Neural progenitor cell (in vitro differentiated cells): ENCODE measurements around the gene FOXG1. TPM values are rescaled to one million over a fixed set of nuclear protein-coding genes. Genes with fewer than 3 reads are reported as not detected.
A peak's percentile ranks its signal among the peaks of the same experiment; 100 is the strongest.

Source experiments
- DNase-seq: peaks from one replicate; pipeline ENCODE4 v3.0.0-alpha.2; 2016; ENCODE audit warnings: low spot score
- H2AFZ ChIP-seq: fragments of 200-600 bp; sonication (generic); replicated peaks from 2 replicates; pipeline ENCODE4 v1.6.1; 2016; ENCODE audit warnings: antibody characterized with exemption
- H3F3A ChIP-seq: fragments of 200-600 bp; sonication (generic); 2 replicates; pipeline ENCODE4 v1.6.1; 2016; ENCODE audit warnings: antibody characterized with exemption, low read depth
- H3K27ac ChIP-seq: fragments of 200-600 bp; sonication (generic); 2 replicates; pipeline ENCODE4 v1.5.1; 2016; ENCODE audit warnings: mild to moderate bottlenecking
- H3K27me3 ChIP-seq: fragments of 200-600 bp; sonication (generic); 2 replicates; pipeline ENCODE4 v1.6.1; 2016; ENCODE audit warnings: mild to moderate bottlenecking, moderate library complexity
- H3K36me3 ChIP-seq: fragments of 200-600 bp; sonication (generic); 2 replicates; pipeline ENCODE4 v1.5.1; 2016
- H3K4me1 ChIP-seq: fragments of 200-600 bp; sonication (generic); 2 replicates; pipeline ENCODE4 v1.6.1; 2016; ENCODE audit warnings: mixed run types
- H3K4me2 ChIP-seq: fragments of 200-600 bp; sonication (generic); 2 replicates; pipeline ENCODE4 v1.6.1; 2016
- H3K4me3 ChIP-seq: fragments of 200-600 bp; sonication (generic); 2 replicates; pipeline ENCODE4 v1.5.1; 2016
- H3K79me2 ChIP-seq: fragments of 200-600 bp; sonication (generic); 2 replicates; pipeline ENCODE4 v1.6.1; 2016; ENCODE audit warnings: low read depth
- H3K9ac ChIP-seq: fragments of 200-600 bp; sonication (generic); 2 replicates; pipeline ENCODE4 v1.6.1; 2016
- H3K9me3 ChIP-seq: fragments of 200-600 bp; sonication (generic); 2 replicates; pipeline ENCODE4 v1.5.1; 2016; ENCODE audit warnings: low read depth
- H4K20me1 ChIP-seq: fragments of 200-600 bp; sonication (generic); 2 replicates; pipeline ENCODE4 v1.6.1; 2016; ENCODE audit warnings: low read depth
- H3K27ac Mint-ChIP-seq: 3 replicates; pipeline ENCODE4 v1.8.0; 2021; ENCODE audit warnings: mixed read lengths
- H3K27me3 Mint-ChIP-seq: 2 replicates; pipeline ENCODE4 v1.8.0; 2022; ENCODE audit warnings: low read depth, mild to moderate bottlenecking, inconsistent platforms, moderate library complexity, mixed read lengths; ENCODE audit not compliant: insufficient read depth
- H3K36me3 Mint-ChIP-seq: 3 replicates; pipeline ENCODE4 v1.8.0; 2021; ENCODE audit warnings: mixed read lengths
- H3K4me1 Mint-ChIP-seq: 3 replicates; pipeline ENCODE4 v1.8.0; 2021; ENCODE audit warnings: mixed read lengths
- H3K4me3 Mint-ChIP-seq: 3 replicates; pipeline ENCODE4 v1.8.0; 2021; ENCODE audit warnings: mild to moderate bottlenecking, moderate library complexity, mixed read lengths
- H3K9me3 Mint-ChIP-seq: 3 replicates; pipeline ENCODE4 v1.8.0; 2020; ENCODE audit warnings: mixed read lengths
- CTCF ChIP-seq: fragments of 200-600 bp; sonication (generic); IDR thresholded peaks from 2 replicates; pipeline ENCODE4 v1.5.1; 2017; ENCODE audit warnings: antibody characterized with exemption, mild to moderate bottlenecking
- EZH2 ChIP-seq: fragments of 200-600 bp; sonication (generic); IDR thresholded peaks from 2 replicates; pipeline ENCODE4 v1.6.1; 2017; ENCODE audit warnings: antibody characterized with exemption, mild to moderate bottlenecking, moderate library complexity
- EZH2phosphoT487 ChIP-seq: fragments of 200-600 bp; sonication (generic); IDR thresholded peaks from 2 replicates; pipeline ENCODE4 v1.6.1; 2017; ENCODE audit warnings: antibody characterized with exemption
- total RNA-seq: library from RNA; depleted of rRNA; stranded (reverse); fragments of >200 nt; gene quantifications from 2 replicates; pipeline ENCODE4 v1.2.3, GENCODE V29; 2015; ENCODE audit warnings: low replicate concordance

Gene FOXG1
- total RNA-seq, 1 donor from 2014 or later = 0.69 TPM

- peaks cover 28% of the 10 kb centered on the region for H4K20me1 ChIP-seq
- H3K9ac ChIP-seq = no peak overlapping the region
- peaks cover 84% of the 10 kb centered on the region for H3K27me3 Mint-ChIP-seq
- H3K36me3 ChIP-seq = no peaks in the 10 kb centered on the region
- H3K36me3 Mint-ChIP-seq = no peaks in the 10 kb centered on the region
- peak overlapping the region; percentile 14 for H3K4me3 ChIP-seq
- peak overlapping the region; percentile 61 for H3K4me3 Mint-ChIP-seq
- H3K9me3 ChIP-seq = no peaks in the 10 kb centered on the region
- H3K9me3 Mint-ChIP-seq = no peaks in the 10 kb centered on the region
- H3K4me1 ChIP-seq = peaks cover 14% of the 10 kb centered on the region
- TF ChIP-seq EZH2 (no peak), EZH2phosphoT487 (no peak), CTCF (no peak)
- H3K4me1 Mint-ChIP-seq = peaks cover 44% of the 10 kb centered on the region
- no peak overlapping the region for H3K27ac ChIP-seq
- H2AFZ ChIP-seq = no peak overlapping the region
- peaks cover 25% of the 10 kb centered on the region for H3F3A ChIP-seq
- no peak for DNase-seq
- H3K27me3 ChIP-seq = peaks cover 100% of the 10 kb centered on the region
- H3K27ac Mint-ChIP-seq = no peak overlapping the region
- H3K79me2 ChIP-seq = no peaks in the 10 kb centered on the region
- H3K4me2 ChIP-seq = peak overlapping the region; percentile 24
Measured at GRCh38 chr14:28777471-28778137, 11.0 kb downstream of the FOXG1 start.

GRCh38 chr14:28778138-28779117 is 11.8 kb downstream of the FOXG1 start:
- peak overlapping the region; percentile 14 for H3K4me3 ChIP-seq
- Mint-ChIP-seq H3K4me1 (peaks cover 43% of the 10 kb centered on the region), H3K27me3 (peaks cover 80% of the 10 kb centered on the region)

GRCh38 chr14:28779456-28779855 is 12.9 kb downstream of the FOXG1 start:
- Histone ChIP-seq H2AFZ (no peak overlapping the region), H3K27me3 (peaks cover 100% of the 10 kb centered on the region), H3K36me3 (no peaks in the 10 kb centered on the region), H3K9me3 (no peaks in the 10 kb centered on the region), H3K27ac (no peak overlapping the region), H3K9ac (no peak overlapping the region), H3K79me2 (no peaks in the 10 kb centered on the region), H4K20me1 (peaks cover 17% of the 10 kb centered on the region), H3K4me3 (no peak overlapping the region), H3K4me2 (no peak overlapping the region), H3K4me1 (peaks cover 14% of the 10 kb centered on the region), H3F3A (peaks cover 18% of the 10 kb centered on the region)
- TF ChIP-seq CTCF = no peak
- TF ChIP-seq EZH2 = no peak
- TF ChIP-seq EZH2phosphoT487 = no peak
- no peak for DNase-seq
- Mint-ChIP-seq H3K36me3 (no peaks in the 10 kb centered on the region), H3K4me3 (no peak overlapping the region), H3K9me3 (no peaks in the 10 kb centered on the region), H3K27ac (no peak overlapping the region), H3K4me1 (peaks cover 46% of the 10 kb centered on the region), H3K27me3 (peaks cover 78% of the 10 kb centered on the region)

More at GRCh38 chr14:28778138-28779117, 11.8 kb downstream of the FOXG1 start:
- Histone ChIP-seq H3K9ac (no peak overlapping the region), H2AFZ (no peak overlapping the region), H3K27ac (no peak overlapping the region), H3F3A (peaks cover 25% of the 10 kb centered on the region), H3K79me2 (no peaks in the 10 kb centered on the region), H3K9me3 (no peaks in the 10 kb centered on the region), H3K4me1 (peaks cover 14% of the 10 kb centered on the region), H4K20me1 (peaks cover 20% of the 10 kb centered on the region), H3K4me2 (peak overlapping the region; percentile 24), H3K36me3 (no peaks in the 10 kb centered on the region), H3K27me3 (peaks cover 100% of the 10 kb centered on the region)
- no peak overlapping the region for H3K27ac Mint-ChIP-seq
- H3K36me3 Mint-ChIP-seq = no peaks in the 10 kb centered on the region
- no peaks in the 10 kb centered on the region for H3K9me3 Mint-ChIP-seq
- peak overlapping the region; percentile 61 for H3K4me3 Mint-ChIP-seq
- peak; percentile 79 for DNase-seq
- TF ChIP-seq EZH2 = peak; percentile 78
- no peak for TF ChIP-seq CTCF
- TF ChIP-seq EZH2phosphoT487 = peak; percentile 77
